ENCODE data around the gene PARVG. TPM values are rescaled to one million over a fixed set of nuclear protein-coding genes. Genes with fewer than 3 reads are reported as not detected.

The PARVG gene
- total RNA-seq, 1 donor from 2014 or later, result 0.23 TPM

DNA sequence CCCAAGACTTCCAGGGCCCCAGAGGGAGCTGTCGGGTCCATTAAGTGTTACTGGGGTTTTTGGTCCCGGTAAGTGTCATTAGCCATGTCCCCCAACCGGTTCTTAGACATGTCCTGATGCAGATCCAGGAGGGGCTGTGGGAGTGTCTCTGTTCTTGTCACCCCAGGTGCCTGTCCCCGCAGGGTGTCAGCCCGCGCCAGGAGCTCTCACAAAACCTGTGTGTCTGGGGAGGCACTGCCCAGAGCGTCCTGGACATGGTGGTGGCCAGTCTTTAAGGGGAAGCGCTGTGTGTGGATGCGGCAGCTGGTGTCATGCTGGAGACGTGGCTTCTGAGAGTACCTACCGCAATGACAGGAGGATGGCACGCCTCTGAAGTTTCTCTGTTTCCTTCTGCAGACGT is 12.5 kb upstream of the PARVG start:
- Histone ChIP-seq H3K4me1 (ENCODE audit: insufficient read depth, low read length) (peaks cover 4% of the 10 kb centered on the region), H3K9ac (ENCODE audit: low read length) (no peak overlapping the region), H4K20me1 (ENCODE audit: insufficient read depth, low read length) (no peaks in the 10 kb centered on the region), H2AFZ (ENCODE audit: low read depth, low read length) (no peak overlapping the region), H3K4me2 (ENCODE audit: low read length) (no peak overlapping the region), H3K27me3 (ENCODE audit: insufficient read depth, low read length) (no peaks in the 10 kb centered on the region), H3K9me3 (ENCODE audit: insufficient read depth, low read depth, low read length) (no peaks in the 10 kb centered on the region), H3K27ac (ENCODE audit: low read depth, low read length) (no peak overlapping the region), H3K4me3 (ENCODE audit: insufficient read depth, low read depth, low read length) (no peak overlapping the region), H3K79me2 (ENCODE audit: insufficient read depth, low read length) (no peaks in the 10 kb centered on the region), H3K36me3 (ENCODE audit: insufficient read depth, low read length) (no peaks in the 10 kb centered on the region)
- FAIRE-seq, result no peak
- no peak for DNase-seq (ENCODE audit: low read depth)
- no peaks in the 10 kb centered on the region for H3K9me3 Mint-ChIP-seq (ENCODE audit: unreplicated experiment)
- TF ChIP-seq, protein P1, sequence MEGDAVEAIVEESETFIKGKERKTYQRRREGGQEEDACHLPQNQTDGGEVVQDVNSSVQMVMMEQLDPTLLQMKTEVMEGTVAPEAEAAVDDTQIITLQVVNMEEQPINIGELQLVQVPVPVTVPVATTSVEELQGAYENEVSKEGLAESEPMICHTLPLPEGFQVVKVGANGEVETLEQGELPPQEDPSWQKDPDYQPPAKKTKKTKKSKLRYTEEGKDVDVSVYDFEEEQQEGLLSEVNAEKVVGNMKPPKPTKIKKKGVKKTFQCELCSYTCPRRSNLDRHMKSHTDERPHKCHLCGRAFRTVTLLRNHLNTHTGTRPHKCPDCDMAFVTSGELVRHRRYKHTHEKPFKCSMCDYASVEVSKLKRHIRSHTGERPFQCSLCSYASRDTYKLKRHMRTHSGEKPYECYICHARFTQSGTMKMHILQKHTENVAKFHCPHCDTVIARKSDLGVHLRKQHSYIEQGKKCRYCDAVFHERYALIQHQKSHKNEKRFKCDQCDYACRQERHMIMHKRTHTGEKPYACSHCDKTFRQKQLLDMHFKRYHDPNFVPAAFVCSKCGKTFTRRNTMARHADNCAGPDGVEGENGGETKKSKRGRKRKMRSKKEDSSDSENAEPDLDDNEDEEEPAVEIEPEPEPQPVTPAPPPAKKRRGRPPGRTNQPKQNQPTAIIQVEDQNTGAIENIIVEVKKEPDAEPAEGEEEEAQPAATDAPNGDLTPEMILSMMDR (IDR thresholded peaks at IDR 0.05; ENCODE audit: insufficient read depth, low read depth, low read length), result no peak
- TF ChIP-seq EZH2 (IDR thresholded peaks at IDR 0.05; ENCODE audit: insufficient read depth, low read length), result no peak
- H3K4me1 Mint-ChIP-seq (ENCODE audit: low read depth, unreplicated experiment), result no peaks in the 10 kb centered on the region
- peaks cover 22% of the 10 kb centered on the region for H3K27me3 Mint-ChIP-seq (ENCODE audit: low read depth, unreplicated experiment)
- H3K4me3 Mint-ChIP-seq (ENCODE audit: unreplicated experiment), result no peak overlapping the region
- H3K36me3 Mint-ChIP-seq (ENCODE audit: low read depth, unreplicated experiment), result peaks cover 3% of the 10 kb centered on the region
- no peak overlapping the region for H3K27ac Mint-ChIP-seq (ENCODE audit: unreplicated experiment)

DNA sequence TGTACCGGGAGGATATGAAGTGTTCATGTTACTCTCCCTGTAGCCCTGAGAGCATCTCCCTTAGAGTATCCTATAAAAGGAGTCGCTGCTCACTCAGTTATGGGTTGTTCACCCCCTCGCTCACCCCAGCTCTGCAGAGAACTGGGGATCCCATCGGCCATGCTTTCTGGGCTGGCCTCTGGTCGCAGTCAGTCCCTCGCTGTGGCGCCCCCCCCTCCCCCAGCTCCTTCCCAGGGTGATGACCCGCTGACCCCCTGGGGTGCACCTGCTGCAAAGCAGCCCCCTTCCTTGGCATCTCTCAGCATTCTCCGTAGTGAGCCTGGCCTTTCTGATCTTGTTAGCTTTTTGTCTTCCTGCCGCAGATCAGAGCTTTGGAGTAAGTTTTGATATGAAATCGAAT is 10.3 kb upstream of the PARVG start:
- H2AFZ ChIP-seq (ENCODE audit: low read depth, low read length), result no peak overlapping the region
- H3K27ac Mint-ChIP-seq (ENCODE audit: unreplicated experiment), result no peak overlapping the region
- no peak overlapping the region for H3K4me2 ChIP-seq (ENCODE audit: low read length)
- no peak overlapping the region for H3K4me3 ChIP-seq (ENCODE audit: insufficient read depth, low read depth, low read length)
- H3K79me2 ChIP-seq (ENCODE audit: insufficient read depth, low read length), result no peaks in the 10 kb centered on the region
- H3K9me3 ChIP-seq (ENCODE audit: insufficient read depth, low read depth, low read length), result no peaks in the 10 kb centered on the region
- no peaks in the 10 kb centered on the region for H3K9me3 Mint-ChIP-seq (ENCODE audit: unreplicated experiment)
- no peaks in the 10 kb centered on the region for H3K36me3 ChIP-seq (ENCODE audit: insufficient read depth, low read length)
- H3K36me3 Mint-ChIP-seq (ENCODE audit: low read depth, unreplicated experiment), result no peaks in the 10 kb centered on the region
- H4K20me1 ChIP-seq (ENCODE audit: insufficient read depth, low read length), result no peaks in the 10 kb centered on the region
- no peak for FAIRE-seq
- no peaks in the 10 kb centered on the region for H3K27me3 ChIP-seq (ENCODE audit: insufficient read depth, low read length)
- H3K4me3 Mint-ChIP-seq (ENCODE audit: unreplicated experiment), result no peak overlapping the region
- no peak overlapping the region for H3K9ac ChIP-seq (ENCODE audit: low read length)
- peaks cover 4% of the 10 kb centered on the region for H3K4me1 ChIP-seq (ENCODE audit: insufficient read depth, low read length)
- no peaks in the 10 kb centered on the region for H3K4me1 Mint-ChIP-seq (ENCODE audit: low read depth, unreplicated experiment)
- TF ChIP-seq, protein P1 (IDR thresholded peaks at IDR 0.05; ENCODE audit: insufficient read depth, low read depth, low read length), result no peak
- DNase-seq (ENCODE audit: low read depth), result no peak
- H3K27me3 Mint-ChIP-seq (ENCODE audit: low read depth, unreplicated experiment), result peaks cover 24% of the 10 kb centered on the region
- H3K27ac ChIP-seq (ENCODE audit: low read depth, low read length), result no peak overlapping the region

DNA sequence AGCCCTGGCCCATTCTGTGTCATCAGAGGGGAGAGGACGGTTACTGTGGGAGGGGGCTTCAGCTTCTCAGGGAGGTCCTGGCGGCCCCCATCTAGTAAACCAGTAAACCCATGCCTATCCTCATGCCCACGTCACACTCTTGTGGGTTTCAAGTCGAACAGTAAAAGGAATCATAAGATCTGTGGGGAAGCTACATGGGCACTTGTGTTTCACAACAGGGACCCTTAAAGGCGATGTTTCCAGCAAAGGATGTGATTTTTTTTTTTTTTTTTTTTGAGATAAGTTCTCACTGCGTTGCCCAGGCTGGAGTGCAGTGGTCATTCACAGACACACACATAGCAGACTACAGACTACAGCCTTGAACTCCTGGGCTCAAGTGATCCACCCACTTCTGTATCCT is 9.2 kb upstream of the PARVG start:
- Histone ChIP-seq H3K27ac (ENCODE audit: low read depth, low read length) (no peak overlapping the region), H3K9ac (ENCODE audit: low read length) (no peak overlapping the region), H3K4me2 (ENCODE audit: low read length) (no peak overlapping the region), H3K79me2 (ENCODE audit: insufficient read depth, low read length) (no peaks in the 10 kb centered on the region), H2AFZ (ENCODE audit: low read depth, low read length) (no peak overlapping the region), H3K27me3 (ENCODE audit: insufficient read depth, low read length) (no peaks in the 10 kb centered on the region), H3K36me3 (ENCODE audit: insufficient read depth, low read length) (no peaks in the 10 kb centered on the region), H4K20me1 (ENCODE audit: insufficient read depth, low read length) (no peaks in the 10 kb centered on the region), H3K9me3 (ENCODE audit: insufficient read depth, low read depth, low read length) (no peaks in the 10 kb centered on the region), H3K4me1 (ENCODE audit: insufficient read depth, low read length) (peaks cover 4% of the 10 kb centered on the region), H3K4me3 (ENCODE audit: insufficient read depth, low read depth, low read length) (no peak overlapping the region)
- no peak for FAIRE-seq
- Mint-ChIP-seq H3K4me1 (ENCODE audit: low read depth, unreplicated experiment) (no peaks in the 10 kb centered on the region), H3K4me3 (ENCODE audit: unreplicated experiment) (no peak overlapping the region), H3K9me3 (ENCODE audit: unreplicated experiment) (no peaks in the 10 kb centered on the region), H3K27ac (ENCODE audit: unreplicated experiment) (no peak overlapping the region), H3K27me3 (ENCODE audit: low read depth, unreplicated experiment) (peaks cover 28% of the 10 kb centered on the region), H3K36me3 (ENCODE audit: low read depth, unreplicated experiment) (no peaks in the 10 kb centered on the region)
- no peak for TF ChIP-seq EZH2 (IDR thresholded peaks at IDR 0.05; ENCODE audit: insufficient read depth, low read length)
- DNase-seq (ENCODE audit: low read depth), result no peak
